Frontal cortex (tissue), 4 donors: ENCODE data around the gene CCDC17. TPM values are rescaled to one million over a fixed set of nuclear protein-coding genes. Genes with fewer than 3 reads are reported as not detected.
"Not testable (repeated sequence)": the region's sequence is repeated elsewhere in the genome, so short reads cannot be mapped to it uniquely, and the experiment has no call there.

Experiments used
- DNase-seq, 2 donors: peaks; one replicate each; pipeline ENCODE4 v3.0.0; 2012; ENCODE audit warnings: low spot score in 2 of 2
- FAIRE-seq: peaks from 2 replicates; lab custom pipeline; 2012; peaks lifted over from hg19 to GRCh38; lab: Jason Lieb, UNC
- total RNA-seq: library from RNA; depleted of rRNA; stranded (reverse); fragments of >200 nt; gene quantifications from one replicate; pipeline ENCODE4 v1.2.3, GENCODE V29; 2014
- donor health status: control.
- donor health status: control.
- donor health status: control.

CCDC17 gene
- total RNA-seq, 1 donor from 2014 or later, result 0.41 TPM

GRCh38 chr1:45622524-45623394 is 1.1 kb downstream of the CCDC17 start:
- DNase-seq (peak in 1 of 2 donors; percentile 16), FAIRE-seq (no peak)

GRCh38 chr1:45621895-45622523 is 1.8 kb downstream of the CCDC17 start:
- no peak for DNase-seq
- FAIRE-seq, result no peak

GRCh38 chr1:45621501-45621836 is 2.4 kb downstream of the CCDC17 start:
- DNase-seq, result peak in 1 of 2 donors; percentile 24

GRCh38 chr1:45620588-45621500 is 3.0 kb downstream of the CCDC17 start:
- FAIRE-seq (no peak), DNase-seq (peak in 1 of 2 donors; percentile 16)

More at GRCh38 chr1:45621501-45621836, 2.4 kb downstream of the CCDC17 start:
- no peak for FAIRE-seq

- FAIRE-seq (no peak), DNase-seq (no peak)
Observed at GRCh38 chr1:45619149-45619921, 4.5 kb downstream of the CCDC17 start.

GRCh38 chr1:45617618-45618017 is 6.2 kb downstream of the CCDC17 start:
- DNase-seq, result no peak
- FAIRE-seq, result no peak

GRCh38 chr1:45615885-45616284 is 8.0 kb downstream of the CCDC17 start:
- no peak for DNase-seq
- no peak for FAIRE-seq

- FAIRE-seq, result no peak
Observed at GRCh38 chr1:45612941-45613579, 10.8 kb downstream of the CCDC17 start.

GRCh38 chr1:45610589-45611226 is 13.1 kb downstream of the CCDC17 start:
- FAIRE-seq (no peak), DNase-seq (no peak)

More at GRCh38 chr1:45612941-45613579, 10.8 kb downstream of the CCDC17 start:
- no peak for DNase-seq

GRCh38 chr1:45608175-45609156 is 15.4 kb downstream of the CCDC17 start:
- no peak for FAIRE-seq
- no peak for DNase-seq

GRCh38 chr1:45607404-45608074 is 16.3 kb downstream of the CCDC17 start:
- DNase-seq (no peak), FAIRE-seq (no peak)

- DNase-seq (no peak), FAIRE-seq (no peak)
Observed at GRCh38 chr1:45604239-45604638, 19.6 kb downstream of the CCDC17 start.

GRCh38 chr1:45596765-45597164 is 27.1 kb downstream of the CCDC17 start:
- DNase-seq, FAIRE-seq: not testable (repeated sequence)

GRCh38 chr1:45594412-45594811 is 29.4 kb downstream of the CCDC17 start:
- no peak for FAIRE-seq
- no peak for DNase-seq

GRCh38 chr1:45589861-45590260 is 34.0 kb downstream of the CCDC17 start:
- FAIRE-seq (no peak), DNase-seq (no peak)

- FAIRE-seq, result no peak
- DNase-seq, result no peak
Observed at GRCh38 chr1:45586769-45587168, 37.1 kb downstream of the CCDC17 start.
